ENCODE measurements around the gene CRLF1. TPM values are rescaled to one million over a fixed set of nuclear protein-coding genes. Genes with fewer than 3 reads are reported as not detected.
A peak's percentile ranks its signal among the peaks of the same experiment; 100 is the strongest.

The CRLF1 gene, protein sequence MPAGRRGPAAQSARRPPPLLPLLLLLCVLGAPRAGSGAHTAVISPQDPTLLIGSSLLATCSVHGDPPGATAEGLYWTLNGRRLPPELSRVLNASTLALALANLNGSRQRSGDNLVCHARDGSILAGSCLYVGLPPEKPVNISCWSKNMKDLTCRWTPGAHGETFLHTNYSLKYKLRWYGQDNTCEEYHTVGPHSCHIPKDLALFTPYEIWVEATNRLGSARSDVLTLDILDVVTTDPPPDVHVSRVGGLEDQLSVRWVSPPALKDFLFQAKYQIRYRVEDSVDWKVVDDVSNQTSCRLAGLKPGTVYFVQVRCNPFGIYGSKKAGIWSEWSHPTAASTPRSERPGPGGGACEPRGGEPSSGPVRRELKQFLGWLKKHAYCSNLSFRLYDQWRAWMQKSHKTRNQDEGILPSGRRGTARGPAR
- 75.5 TPM for polyA plus RNA-seq (2013, experiment 1 of 2)
- polyA plus RNA-seq (2013, experiment 2 of 2), result 53.2 TPM

DNA sequence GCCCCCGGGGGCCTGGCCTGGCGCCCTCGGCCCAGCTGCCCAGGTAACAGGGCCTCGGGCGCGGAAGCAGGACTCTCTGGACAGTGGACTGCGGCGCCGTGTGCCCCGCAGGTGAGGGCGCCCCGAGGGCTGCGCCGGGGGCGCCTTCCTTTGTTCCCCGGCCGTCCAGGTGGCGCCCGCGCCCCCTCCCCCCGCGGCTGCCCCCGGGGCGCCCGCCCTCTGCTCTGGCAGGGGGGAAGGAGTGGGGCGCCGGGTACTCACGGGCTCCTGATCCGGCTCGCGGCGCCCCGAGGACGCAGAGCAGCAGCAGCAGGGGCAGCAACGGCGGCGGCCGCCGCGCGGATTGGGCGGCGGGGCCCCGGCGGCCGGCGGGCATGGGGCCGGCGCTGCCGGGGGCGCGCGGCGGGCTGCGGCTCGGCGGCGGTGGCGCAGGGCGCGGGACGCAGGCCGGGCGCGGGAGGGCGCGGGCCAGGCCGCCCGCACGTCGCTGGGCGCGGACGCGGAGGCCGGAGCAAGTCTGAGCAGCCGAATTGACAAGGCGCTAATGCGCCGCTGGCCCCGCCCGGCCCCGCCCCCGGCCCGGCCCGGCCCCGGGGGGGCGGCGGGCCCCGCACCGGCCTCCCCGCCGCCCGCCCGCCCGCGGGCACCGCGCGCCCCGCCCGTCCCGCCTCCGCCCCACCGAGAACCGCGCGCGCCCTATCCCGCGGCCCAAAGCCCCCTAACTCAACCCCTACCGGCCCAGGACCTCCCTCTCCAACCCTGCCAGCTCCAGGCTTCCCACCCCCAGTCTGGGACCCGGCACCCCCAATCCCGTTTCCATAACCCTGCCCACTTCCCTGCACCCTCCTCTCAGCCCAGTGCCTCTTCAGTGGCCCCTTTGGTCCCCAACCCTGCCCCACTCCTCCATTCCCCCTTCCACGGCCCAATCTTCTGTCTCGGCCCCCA, at the start of gene CRLF1:
CRLF1 (minus strand) TSS at position 519 of the 945 bp plus-strand sequence; CDS start at position 376, 143 bp downstream.
- Histone ChIP-seq H3K36me3 (ENCODE audit: control insufficient read depth, insufficient read depth, low read length) (peaks cover 3% of the 10 kb centered on the region), H3K4me3 (ENCODE audit: extremely low read depth, insufficient read depth, low read length, poor library complexity, severe bottlenecking) (peak within 1 kb of the TSS; percentile 32), H3K9me3 (ENCODE audit: control insufficient read depth, low read length) (no peaks in the 10 kb centered on the region), H3K27ac (ENCODE audit: low read depth, low read length, severe bottlenecking) (no peak within 1 kb of the TSS), H3K4me1 (ENCODE audit: control insufficient read depth, insufficient read depth, low read length, poor library complexity, severe bottlenecking) (peaks cover 41% of the 10 kb centered on the region)
- WGBS, 2 experiments (ENCODE audit: insufficient coverage in 2 of 2), result 1 to 2% methylated on average over 62 to 65 of the region's 116 CpGs

DNA sequence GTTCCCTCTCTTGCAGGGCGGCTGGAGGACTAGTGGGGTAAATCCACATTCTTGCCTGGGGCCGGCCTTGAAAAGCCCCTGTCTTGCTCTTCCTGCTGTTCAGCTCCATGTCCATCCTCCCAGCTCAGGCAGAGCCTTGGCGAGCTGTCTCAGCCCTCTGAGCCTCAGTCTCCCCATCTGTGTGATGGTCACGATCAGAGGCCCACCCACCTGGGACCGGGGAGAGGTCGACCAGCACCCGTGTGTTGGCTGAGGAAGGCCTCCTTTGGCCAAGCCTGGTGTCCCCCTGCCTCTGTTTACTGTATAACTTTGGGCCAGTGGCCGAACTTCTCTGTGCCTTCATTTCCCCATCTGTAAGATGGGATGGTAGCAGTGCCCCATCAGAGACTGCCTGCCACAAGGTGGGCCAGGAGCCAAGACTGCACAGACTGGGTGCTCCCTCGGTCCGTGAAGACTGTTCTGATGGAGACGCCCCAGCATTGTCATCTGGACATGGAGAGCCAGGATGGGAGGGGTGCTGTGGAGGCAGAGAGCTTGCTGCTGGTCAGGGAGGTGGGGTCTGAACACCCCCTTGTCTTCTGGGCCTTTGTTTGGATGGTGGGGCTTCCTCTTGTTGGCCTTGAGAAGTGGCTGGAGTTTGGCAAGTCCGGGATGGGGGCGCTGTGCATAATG, 48.7 kb upstream of the CRLF1 start:
- no peak overlapping the region for H3K27ac ChIP-seq (ENCODE audit: low read depth, low read length, severe bottlenecking)
- H3K36me3 ChIP-seq (ENCODE audit: control insufficient read depth, insufficient read depth, low read length), result no peaks in the 10 kb centered on the region
- peaks cover 47% of the 10 kb centered on the region for H3K4me1 ChIP-seq (ENCODE audit: control insufficient read depth, insufficient read depth, low read length, poor library complexity, severe bottlenecking)
- 92 to 97% methylated on average over 12 to 13 of the region's 13 CpGs for WGBS, 2 experiments (ENCODE audit: insufficient coverage in 2 of 2)
- H3K4me3 ChIP-seq (ENCODE audit: extremely low read depth, insufficient read depth, low read length, poor library complexity, severe bottlenecking), result no peak overlapping the region
- H3K9me3 ChIP-seq (ENCODE audit: control insufficient read depth, low read length), result no peaks in the 10 kb centered on the region

DNA sequence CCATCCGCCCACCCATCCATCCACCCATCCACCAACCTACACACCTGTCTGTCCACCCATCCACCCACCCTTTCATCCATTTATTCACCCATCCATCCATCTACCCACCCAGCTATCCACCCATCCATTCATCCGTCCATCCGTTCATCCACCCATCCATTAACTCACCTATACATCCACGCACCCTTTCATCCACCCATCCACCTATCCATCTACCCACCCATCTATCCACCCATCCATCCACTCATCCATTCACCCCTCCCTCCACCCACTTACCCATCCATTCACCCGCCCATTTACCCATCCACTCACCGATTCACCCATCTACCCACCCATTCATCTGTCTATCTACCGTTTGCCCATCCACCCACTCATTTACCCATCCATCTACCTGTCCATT, 47.9 kb upstream of the CRLF1 start:
- Histone ChIP-seq H3K36me3 (ENCODE audit: control insufficient read depth, insufficient read depth, low read length) (no peaks in the 10 kb centered on the region), H3K27ac (ENCODE audit: low read depth, low read length, severe bottlenecking) (no peak overlapping the region), H3K4me1 (ENCODE audit: control insufficient read depth, insufficient read depth, low read length, poor library complexity, severe bottlenecking) (peaks cover 45% of the 10 kb centered on the region), H3K9me3 (ENCODE audit: control insufficient read depth, low read length) (no peaks in the 10 kb centered on the region), H3K4me3 (ENCODE audit: extremely low read depth, insufficient read depth, low read length, poor library complexity, severe bottlenecking) (no peak overlapping the region)
- 94 to 99% methylated on average over 7 of the region's 7 CpGs for WGBS, 2 experiments (ENCODE audit: insufficient coverage in 2 of 2)

DNA sequence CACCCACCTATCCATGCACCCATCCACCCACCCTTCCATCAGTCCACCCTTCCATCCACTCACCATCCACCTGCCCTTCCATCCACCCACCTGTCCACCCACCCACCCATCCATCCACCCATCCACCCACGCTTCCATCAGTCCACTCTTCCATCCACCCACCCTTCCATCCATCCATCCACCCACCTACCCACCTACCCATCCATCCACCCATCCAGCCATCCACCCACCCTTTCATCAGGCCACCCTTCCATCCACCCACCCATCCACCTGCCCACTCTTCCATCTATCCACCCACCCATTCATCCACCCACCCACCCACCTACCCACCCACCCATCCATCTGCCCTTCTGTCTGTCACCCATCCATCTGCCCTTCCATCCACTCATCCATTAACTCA, 47.3 kb upstream of the CRLF1 start:
- no peaks in the 10 kb centered on the region for H3K36me3 ChIP-seq (ENCODE audit: control insufficient read depth, insufficient read depth, low read length)
- no peak overlapping the region for H3K4me3 ChIP-seq (ENCODE audit: extremely low read depth, insufficient read depth, low read length, poor library complexity, severe bottlenecking)
- H3K27ac ChIP-seq (ENCODE audit: low read depth, low read length, severe bottlenecking), result no peak overlapping the region
- WGBS, 2 experiments (ENCODE audit: insufficient coverage in 2 of 2), result 89 to 100% methylated on average over 1 of the region's 1 CpG
- H3K9me3 ChIP-seq (ENCODE audit: control insufficient read depth, low read length), result no peaks in the 10 kb centered on the region
- H3K4me1 ChIP-seq (ENCODE audit: control insufficient read depth, insufficient read depth, low read length, poor library complexity, severe bottlenecking), result peaks cover 45% of the 10 kb centered on the region

DNA sequence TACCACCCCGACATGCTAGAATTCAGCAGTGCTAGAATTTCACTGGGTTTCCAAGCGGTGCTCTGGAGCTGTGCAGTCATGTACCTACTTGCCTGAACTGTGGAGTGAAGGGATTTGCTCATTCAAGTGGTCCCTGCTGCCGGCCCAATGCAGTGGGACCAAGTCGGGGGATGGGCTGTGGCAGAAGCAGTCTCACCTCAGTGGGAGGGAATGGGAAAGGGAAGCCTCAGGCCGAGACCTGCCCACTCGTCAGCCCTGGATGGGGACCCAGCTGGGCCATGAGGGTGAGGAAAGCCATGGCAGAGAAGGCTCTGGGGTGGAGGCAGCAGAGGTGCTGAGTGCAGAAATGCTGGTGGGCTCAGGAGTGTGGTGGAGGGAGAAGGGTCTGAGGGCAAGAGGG, 45.1 kb upstream of the CRLF1 start:
- WGBS, 2 experiments (ENCODE audit: insufficient coverage in 2 of 2), result 80% methylated on average over 6 of the region's 6 CpGs
- Histone ChIP-seq H3K27ac (ENCODE audit: low read depth, low read length, severe bottlenecking) (no peak overlapping the region), H3K36me3 (ENCODE audit: control insufficient read depth, insufficient read depth, low read length) (no peaks in the 10 kb centered on the region), H3K4me3 (ENCODE audit: extremely low read depth, insufficient read depth, low read length, poor library complexity, severe bottlenecking) (no peak overlapping the region), H3K9me3 (ENCODE audit: control insufficient read depth, low read length) (no peaks in the 10 kb centered on the region), H3K4me1 (ENCODE audit: control insufficient read depth, insufficient read depth, low read length, poor library complexity, severe bottlenecking) (peaks cover 43% of the 10 kb centered on the region)

DNA sequence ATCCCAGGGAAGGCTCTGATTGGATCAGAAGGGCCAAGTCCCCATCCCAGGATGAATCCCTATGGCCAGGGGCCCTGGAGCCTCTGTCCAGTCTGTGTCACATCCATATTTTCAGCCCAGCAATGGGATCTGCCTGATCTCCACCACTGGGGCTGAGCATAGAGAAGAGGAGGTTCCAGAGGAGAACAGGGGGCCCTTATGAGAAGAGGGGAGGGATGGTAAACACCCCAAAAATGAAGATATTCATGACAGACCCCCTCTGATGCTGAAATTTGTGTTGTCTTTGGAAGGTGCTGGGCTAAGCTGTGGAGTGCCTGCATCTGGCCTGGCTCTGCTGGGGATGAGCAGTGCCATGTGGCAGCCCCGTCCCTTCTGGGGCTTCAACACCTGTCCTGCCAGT, 44.7 kb upstream of the CRLF1 start:
- H3K4me1 ChIP-seq (ENCODE audit: control insufficient read depth, insufficient read depth, low read length, poor library complexity, severe bottlenecking), result peaks cover 42% of the 10 kb centered on the region
- H3K27ac ChIP-seq (ENCODE audit: low read depth, low read length, severe bottlenecking), result peak overlapping the region; percentile 94
- no peaks in the 10 kb centered on the region for H3K9me3 ChIP-seq (ENCODE audit: control insufficient read depth, low read length)
- no peaks in the 10 kb centered on the region for H3K36me3 ChIP-seq (ENCODE audit: control insufficient read depth, insufficient read depth, low read length)
- H3K4me3 ChIP-seq (ENCODE audit: extremely low read depth, insufficient read depth, low read length, poor library complexity, severe bottlenecking), result no peak overlapping the region
- 100% methylated on average over 1 of the region's 1 CpG for WGBS, 2 experiments (ENCODE audit: insufficient coverage in 2 of 2)

DNA sequence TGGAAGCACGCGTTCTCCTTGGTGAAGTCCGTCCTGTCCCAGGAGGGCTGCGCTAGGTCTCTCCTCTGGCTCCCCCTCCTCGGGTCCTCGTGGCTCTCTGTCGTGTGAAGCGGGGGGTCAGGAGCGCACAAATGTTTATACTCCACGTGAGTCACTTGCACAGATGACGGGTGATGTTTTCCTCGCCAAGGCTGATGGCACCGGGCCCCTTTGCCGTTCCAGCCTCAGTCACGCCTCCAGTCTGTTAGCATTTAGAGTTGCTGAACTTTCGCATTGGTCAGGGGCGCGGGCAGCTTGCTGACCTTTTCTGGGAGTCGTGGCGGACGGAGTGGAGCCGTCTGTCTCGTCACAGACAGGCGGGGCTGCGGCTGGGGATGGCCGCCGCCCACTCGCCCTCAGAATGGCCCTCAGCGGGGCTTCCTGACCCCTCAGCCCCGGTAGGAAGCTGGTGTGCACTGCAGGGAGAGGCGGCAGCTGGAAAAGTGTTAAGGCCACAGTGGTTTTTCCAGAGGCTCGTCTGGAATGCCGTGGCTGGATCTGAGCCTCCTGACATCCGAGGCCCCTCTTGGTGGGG, 44.0 kb upstream of the CRLF1 start:
- no peak overlapping the region for H3K4me3 ChIP-seq (ENCODE audit: extremely low read depth, insufficient read depth, low read length, poor library complexity, severe bottlenecking)
- no peaks in the 10 kb centered on the region for H3K9me3 ChIP-seq (ENCODE audit: control insufficient read depth, low read length)
- WGBS, 2 experiments (ENCODE audit: insufficient coverage in 2 of 2), result 46% methylated on average over 34 of the region's 34 CpGs
- H3K36me3 ChIP-seq (ENCODE audit: control insufficient read depth, insufficient read depth, low read length), result no peaks in the 10 kb centered on the region
- peak overlapping the region; percentile 94 for H3K27ac ChIP-seq (ENCODE audit: low read depth, low read length, severe bottlenecking)
- H3K4me1 ChIP-seq (ENCODE audit: control insufficient read depth, insufficient read depth, low read length, poor library complexity, severe bottlenecking), result peaks cover 42% of the 10 kb centered on the region

DNA sequence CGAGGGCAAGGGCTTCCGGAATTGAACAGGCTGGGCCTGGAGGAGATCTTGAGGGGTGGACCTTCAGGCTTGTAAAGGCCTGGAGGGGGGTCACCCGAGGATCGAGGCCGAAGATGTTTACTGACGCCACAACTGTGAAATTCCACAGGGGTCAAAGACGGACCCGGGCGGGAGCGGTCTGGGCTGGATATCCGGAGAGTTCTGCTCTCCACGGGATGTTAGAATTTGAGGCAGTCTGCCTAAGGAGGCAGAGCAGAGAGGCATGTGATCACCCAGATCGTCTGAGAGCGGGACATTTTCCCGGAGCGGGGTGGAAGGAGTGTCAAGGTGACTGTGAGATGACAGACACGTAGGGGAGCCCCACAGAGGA, 43.4 kb upstream of the CRLF1 start:
- Histone ChIP-seq H3K36me3 (ENCODE audit: control insufficient read depth, insufficient read depth, low read length) (no peaks in the 10 kb centered on the region), H3K27ac (ENCODE audit: low read depth, low read length, severe bottlenecking) (peak overlapping the region; percentile 94), H3K4me1 (ENCODE audit: control insufficient read depth, insufficient read depth, low read length, poor library complexity, severe bottlenecking) (peaks cover 43% of the 10 kb centered on the region), H3K4me3 (ENCODE audit: extremely low read depth, insufficient read depth, low read length, poor library complexity, severe bottlenecking) (no peak overlapping the region), H3K9me3 (ENCODE audit: control insufficient read depth, low read length) (no peaks in the 10 kb centered on the region)
- 23 to 26% methylated on average over 16 to 17 of the region's 17 CpGs for WGBS, 2 experiments (ENCODE audit: insufficient coverage in 2 of 2)

DNA sequence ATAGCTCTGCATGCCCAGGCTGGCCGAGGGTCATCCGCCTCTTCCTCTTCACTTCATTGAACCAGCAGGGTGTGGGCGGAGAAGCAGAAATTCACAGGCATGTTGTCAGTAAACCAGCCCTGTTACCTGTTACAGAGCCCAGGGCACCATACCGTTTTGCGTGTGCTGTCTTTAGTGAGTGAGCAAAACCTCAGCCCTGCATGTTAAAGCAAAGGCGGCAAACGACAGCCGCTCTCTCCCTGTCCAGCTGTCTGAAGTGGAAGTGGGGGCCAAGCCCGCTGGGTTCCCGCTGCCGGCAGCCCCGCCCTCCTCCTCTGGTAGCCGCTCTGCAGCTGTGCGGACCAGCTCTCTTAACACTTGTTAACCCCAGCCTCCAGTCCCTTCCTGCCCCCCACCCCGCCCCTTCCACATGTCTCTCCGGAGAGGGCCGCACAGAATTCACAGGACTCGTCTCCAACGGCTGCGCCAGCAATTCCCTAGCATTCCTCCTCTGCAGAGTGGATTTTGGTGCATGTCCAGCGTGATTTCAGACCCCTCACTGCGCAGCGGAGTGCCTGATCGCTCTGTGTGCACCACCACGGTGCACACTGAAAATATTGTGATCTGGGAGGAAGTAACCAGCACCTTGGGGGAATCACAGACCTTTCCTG, 42.9 kb upstream of the CRLF1 start:
- H3K4me1 ChIP-seq (ENCODE audit: control insufficient read depth, insufficient read depth, low read length, poor library complexity, severe bottlenecking), result peaks cover 48% of the 10 kb centered on the region
- no peak overlapping the region for H3K4me3 ChIP-seq (ENCODE audit: extremely low read depth, insufficient read depth, low read length, poor library complexity, severe bottlenecking)
- peak overlapping the region; percentile 94 for H3K27ac ChIP-seq (ENCODE audit: low read depth, low read length, severe bottlenecking)
- 33 to 37% methylated on average over 18 to 24 of the region's 25 CpGs for WGBS, 2 experiments (ENCODE audit: insufficient coverage in 2 of 2)
- no peaks in the 10 kb centered on the region for H3K36me3 ChIP-seq (ENCODE audit: control insufficient read depth, insufficient read depth, low read length)
- H3K9me3 ChIP-seq (ENCODE audit: control insufficient read depth, low read length), result no peaks in the 10 kb centered on the region

DNA sequence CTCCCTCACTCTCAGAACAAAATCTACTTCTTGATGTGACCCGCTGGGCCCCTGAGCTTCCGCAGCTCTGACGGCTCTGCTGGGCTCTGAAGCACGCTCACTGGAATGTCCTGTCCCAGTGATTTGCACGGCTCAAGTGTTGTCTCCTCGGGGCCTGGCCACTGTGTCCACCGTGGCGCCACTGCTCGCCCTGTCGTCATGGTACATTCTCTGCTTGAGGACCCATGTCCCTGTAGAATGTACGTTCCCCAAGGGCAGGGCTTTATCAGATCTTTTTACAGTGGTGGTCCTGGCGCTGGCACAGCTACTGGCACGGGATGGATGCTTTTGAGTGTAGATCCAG, 42.3 kb upstream of the CRLF1 start:
- no peak overlapping the region for H3K4me3 ChIP-seq (ENCODE audit: extremely low read depth, insufficient read depth, low read length, poor library complexity, severe bottlenecking)
- no peaks in the 10 kb centered on the region for H3K36me3 ChIP-seq (ENCODE audit: control insufficient read depth, insufficient read depth, low read length)
- H3K27ac ChIP-seq (ENCODE audit: low read depth, low read length, severe bottlenecking), result peak overlapping the region; percentile 94
- 62 to 65% methylated on average over 13 of the region's 13 CpGs for WGBS, 2 experiments (ENCODE audit: insufficient coverage in 2 of 2)
- H3K9me3 ChIP-seq (ENCODE audit: control insufficient read depth, low read length), result peaks cover 4% of the 10 kb centered on the region
- peaks cover 48% of the 10 kb centered on the region for H3K4me1 ChIP-seq (ENCODE audit: control insufficient read depth, insufficient read depth, low read length, poor library complexity, severe bottlenecking)

All from mesodermal cell (in vitro differentiated cells).